Measurements from ENCODE around the gene TENM3.

TENM3 gene

DNA sequence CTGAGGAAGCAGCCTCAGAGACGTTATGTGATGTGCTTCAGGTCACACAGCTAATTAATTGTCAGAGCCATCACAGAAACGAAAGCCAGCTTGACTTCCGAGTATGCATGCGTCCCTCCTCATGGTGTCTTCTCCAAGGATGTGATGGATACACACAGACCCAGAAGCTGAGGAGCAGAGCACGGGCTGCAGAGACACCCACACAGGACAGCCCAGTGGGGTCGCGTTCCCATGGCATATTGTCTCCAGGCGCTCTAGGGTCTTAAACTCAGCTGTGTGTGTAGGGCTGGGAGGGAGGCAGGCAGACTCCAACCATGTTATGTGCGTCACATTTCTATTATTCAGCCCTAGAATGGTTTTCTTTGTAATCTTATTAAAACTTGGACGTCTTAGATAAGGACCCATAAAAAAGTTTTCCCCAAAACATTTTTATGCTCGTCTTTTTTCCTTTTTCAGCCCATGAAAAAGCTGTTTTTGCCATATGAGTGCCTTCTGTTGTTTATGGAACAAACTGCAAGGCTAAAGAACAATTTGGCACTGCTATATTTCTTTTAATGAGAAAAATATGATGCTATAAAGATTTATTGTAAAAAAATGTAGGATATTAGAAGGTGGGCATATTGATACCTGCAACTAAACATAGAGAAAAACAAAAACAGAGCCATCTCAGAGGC lies 48.5 kb downstream of the TENM3 start:
- no peak for DNase-seq

DNA sequence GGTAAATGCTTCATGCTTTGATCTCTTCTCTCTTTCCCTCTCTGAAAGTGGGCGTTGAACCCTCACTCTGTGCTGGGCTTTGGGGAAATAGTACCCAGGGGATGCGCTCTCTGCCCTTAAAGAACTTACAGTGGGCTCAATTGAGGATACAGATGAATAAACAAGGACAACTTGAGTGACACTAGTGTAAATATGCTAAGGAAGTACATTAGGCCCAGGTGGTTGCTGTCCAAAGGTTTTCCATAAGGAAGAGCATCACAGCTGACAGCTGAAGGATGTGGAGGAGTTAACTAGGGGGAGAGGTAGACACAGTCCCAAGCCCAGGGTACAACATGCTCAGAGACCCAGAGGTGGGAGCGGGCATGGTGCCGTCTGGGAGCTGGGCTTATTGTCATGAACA lies 49.4 kb downstream of the TENM3 start:
- DNase-seq, result no peak

DNA sequence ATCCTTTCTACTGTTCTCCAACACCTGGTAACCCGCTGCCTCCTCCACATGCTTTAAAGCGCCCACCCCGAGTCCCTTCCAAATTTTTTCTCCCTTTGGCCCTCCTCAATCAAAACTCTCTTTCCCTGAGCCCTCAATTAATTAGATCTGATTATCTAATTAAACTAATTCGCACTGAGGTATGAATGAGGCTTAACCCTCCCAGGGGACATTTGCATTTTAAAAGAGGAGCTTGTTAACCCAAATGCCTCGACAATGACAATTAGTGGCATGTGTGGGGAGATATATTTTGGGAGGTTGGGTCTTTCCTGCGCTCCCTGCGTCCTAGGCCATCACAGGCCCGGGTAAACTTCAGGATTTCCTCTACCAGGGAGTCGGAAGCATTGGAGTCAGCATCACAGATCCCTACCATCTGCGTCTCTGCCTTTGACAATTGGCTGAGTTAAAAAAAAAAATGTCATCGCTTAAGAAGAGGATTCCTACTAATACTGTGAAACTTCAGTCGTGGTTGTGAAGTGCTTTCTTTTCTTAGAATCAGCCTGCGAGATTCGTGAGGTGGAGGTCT lies 50.6 kb downstream of the TENM3 start:
- DNase-seq, result no peak

DNA sequence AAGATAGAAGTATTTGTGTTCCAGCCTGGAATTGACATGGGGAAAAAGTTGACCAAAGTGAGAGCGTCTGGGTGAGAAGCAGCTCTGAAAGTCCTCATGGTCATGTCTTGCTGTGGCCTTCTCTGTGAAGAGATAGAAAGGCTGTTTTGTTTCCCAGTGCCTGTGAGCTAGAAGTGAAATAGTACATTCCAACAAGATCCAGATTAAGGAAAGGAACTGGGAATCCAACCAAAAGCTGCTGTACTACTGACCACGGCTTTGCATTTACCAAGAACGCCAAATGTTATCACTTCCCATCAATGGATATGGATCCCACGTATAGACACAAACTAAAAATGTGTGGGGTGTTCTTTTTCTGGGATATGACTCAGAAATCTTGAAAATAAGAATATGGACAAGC lies 51.2 kb downstream of the TENM3 start:
- no peak for DNase-seq

DNA sequence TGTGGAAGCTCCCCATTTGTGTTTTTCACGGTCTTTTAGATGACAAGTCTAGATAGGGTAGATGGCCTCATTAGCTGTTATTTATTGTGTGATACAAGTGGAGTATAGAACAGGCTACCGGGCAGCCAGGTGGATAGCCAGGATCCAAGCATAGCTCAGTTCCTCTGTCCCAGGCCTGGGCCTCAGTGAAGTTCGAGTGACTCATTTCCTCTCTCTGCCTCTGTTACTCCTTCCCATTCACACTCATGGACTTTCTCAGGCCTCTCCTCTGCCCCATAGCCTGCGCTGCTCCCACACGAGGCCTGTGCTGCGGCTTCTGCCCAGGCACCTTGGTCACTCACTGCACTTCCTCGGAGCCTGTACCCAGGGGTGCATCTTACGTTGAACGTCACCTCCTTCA lies 54.5 kb downstream of the TENM3 start:
- no peak for DNase-seq

DNA sequence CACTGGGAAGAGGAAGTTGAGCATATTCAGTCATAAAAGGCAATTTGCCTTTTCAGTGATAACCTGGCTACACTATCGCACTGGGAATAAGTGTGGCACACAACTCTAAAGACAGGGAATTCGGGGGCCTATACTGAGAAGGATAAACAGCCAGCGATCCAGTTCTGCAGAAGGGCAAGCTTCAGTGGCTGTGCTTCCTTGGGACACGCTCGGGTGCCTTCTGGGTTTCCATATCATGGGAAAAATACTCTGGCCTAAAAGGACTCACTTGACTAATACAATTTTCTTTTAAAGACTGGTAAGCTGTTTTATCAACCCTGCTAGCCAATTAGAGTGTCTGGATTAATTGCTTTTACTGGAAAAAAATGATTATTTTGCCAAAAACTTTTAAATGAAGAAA lies 58.5 kb downstream of the TENM3 start:
- DNase-seq, result no peak

DNA sequence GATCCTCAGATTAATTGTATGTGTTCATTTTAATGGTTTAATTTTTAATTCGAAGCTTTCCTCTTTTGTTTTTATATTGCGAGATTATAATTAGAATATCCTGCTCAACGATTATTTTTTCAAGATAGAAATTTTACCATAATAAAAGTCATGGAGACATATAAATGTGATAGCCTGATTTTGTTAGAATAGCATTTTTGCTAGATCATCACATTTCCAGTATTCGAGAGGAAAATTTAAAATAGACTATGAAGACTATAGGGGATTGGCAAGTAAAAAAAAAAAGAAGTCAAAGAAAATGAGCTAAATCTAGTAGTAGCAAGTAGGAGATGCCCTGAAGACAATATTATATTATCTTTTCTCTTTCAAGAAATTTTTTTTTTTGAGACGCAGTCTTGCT lies 60.6 kb downstream of the TENM3 start:
- no peak for DNase-seq

DNA sequence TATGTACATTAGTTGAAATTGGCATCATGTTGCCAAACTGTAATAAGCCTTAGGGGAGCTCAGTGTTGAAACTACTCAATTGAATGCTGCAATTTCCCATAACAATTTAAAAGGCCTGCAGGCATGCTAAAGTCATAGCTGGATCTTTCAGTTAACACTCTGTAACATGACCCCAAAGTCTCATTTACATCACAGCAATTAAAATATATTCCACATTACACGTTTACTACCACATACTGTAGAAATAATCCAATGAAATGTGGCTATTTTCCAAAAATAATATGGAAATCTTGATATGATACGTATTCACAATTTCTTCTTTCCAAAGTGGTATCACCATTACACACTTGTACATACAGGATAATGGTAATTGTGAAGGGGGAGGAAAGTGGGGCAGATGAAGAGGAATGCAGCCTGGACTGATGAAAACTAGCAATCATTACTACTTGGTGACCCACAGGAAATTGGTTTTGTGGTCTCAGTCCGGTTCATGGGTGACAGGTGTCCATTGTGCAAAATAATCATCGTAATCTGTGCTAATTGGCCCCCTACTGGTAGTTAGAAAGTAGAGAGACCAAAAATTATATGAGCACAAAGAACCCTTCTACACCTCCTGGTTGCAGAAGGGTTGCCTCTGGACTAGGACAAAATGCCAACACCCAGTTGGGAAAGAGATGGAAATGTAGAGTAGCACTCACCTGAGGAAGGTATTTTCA lies 63.7 kb downstream of the TENM3 start:
- DNase-seq, result no peak

DNA sequence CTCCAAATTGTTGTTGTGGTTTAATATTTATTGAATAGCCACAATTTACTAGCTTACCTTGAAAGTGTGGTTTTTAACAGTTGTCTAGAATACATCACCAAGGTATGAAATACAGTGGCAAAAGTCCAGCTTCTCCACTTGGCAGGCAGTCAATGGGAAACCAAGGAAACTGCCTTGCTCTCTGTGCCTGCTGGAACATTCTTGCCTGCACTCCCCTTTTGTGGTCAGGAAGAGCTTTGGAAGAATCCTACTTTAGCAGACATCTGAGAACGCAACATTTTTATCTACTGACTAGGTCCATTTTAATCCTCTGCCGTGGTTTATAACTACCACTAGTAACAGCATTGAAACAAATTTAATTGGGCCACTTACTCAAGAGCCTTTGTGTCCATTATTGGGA lies 64.5 kb downstream of the TENM3 start:
- DNase-seq, result no peak

DNA sequence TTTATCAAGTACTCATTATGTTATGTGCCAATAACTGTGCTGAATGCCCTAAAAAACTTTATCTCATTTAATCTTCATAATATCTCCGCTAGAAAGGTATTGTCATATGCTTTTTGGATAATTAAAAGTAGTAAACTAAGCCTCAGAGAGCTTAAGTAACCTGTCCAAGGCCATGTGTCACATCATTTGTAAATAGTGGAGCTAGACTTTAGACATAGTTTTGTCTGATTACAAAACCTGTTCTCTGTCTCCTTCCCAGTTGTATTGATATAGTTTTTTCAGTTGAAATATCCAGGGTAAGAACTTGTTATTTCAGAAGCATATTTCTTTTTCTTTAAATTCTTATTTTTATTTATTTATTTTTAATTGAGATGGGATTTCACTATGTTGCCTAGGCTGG lies 66.7 kb downstream of the TENM3 start:
- no peak for DNase-seq

DNA sequence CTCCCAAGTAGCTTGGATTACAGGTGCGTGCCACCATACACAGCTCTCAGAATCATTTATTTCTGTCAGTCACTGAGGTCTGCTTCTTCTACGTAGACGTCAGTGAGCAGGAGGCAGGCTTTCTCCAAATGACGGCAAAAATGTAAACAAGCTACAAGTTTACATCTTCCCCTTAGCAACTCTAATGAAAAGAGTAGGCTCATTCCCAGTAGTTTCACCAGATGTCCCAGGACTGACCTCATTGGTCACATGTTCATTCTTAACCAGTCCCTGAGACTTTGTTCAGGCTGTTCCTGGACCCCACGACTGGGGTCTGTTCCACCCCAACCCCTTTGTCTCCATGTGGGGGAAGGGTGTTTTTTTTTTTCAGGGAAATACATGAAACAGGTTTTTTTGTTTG lies 67.1 kb downstream of the TENM3 start:
- no peak for DNase-seq

DNA sequence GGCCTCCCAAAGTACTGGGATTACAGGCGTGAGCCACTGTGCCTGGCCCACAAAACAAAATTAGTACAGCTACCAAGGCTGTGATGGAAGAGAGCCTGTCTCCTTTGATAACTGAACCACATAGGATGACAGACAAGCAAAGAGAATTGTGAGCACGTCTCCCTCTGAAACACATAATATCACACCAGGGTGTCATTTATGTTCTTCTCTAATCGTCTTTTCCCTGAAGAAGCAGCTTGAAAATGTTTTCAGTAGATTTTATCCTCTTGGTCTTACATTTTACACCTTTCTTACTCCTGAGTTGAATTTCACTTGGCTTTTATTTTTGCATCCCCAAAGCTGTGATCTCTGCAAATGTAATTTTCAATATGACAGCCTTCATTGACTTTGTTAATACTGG lies 67.8 kb downstream of the TENM3 start:
- no peak for DNase-seq

DNA sequence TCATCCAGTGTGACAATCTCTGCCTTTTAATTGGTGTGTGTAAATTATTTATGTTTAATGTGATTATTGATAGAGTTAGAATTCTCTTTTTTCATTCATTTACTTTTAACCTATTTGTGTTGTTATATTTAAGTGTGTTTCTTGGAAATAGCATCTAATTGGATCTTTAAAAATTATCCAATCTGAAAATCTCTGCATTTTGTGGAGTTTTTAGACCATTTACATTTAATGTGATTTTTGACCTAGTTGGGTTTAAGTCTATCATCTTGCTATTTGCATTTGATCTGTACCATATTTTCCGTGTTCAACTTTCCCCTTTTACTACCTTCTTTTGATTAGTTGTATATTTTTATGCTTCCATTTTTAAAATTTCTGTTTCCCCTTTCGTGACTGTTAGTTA lies 71.3 kb downstream of the TENM3 start:
- no peak for DNase-seq

DNA sequence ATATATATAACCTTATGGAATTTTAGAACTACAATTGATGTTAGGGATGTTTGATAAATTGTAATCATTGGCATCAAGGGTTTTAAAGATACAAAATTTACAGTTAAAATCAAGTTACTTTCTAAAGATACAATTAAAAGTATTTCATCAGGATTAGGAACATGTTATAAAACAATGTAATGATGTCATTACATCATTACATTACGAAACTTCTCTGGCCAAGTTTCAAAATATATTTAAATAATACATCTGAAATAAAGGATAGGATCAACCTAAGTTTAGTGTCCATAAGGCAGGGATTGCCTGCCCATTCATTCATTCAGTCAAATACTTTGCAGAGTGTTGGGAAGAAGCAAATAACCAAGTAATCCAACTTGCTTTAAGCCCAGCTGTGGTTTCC lies 75.1 kb downstream of the TENM3 start:
- DNase-seq, result no peak

DNA sequence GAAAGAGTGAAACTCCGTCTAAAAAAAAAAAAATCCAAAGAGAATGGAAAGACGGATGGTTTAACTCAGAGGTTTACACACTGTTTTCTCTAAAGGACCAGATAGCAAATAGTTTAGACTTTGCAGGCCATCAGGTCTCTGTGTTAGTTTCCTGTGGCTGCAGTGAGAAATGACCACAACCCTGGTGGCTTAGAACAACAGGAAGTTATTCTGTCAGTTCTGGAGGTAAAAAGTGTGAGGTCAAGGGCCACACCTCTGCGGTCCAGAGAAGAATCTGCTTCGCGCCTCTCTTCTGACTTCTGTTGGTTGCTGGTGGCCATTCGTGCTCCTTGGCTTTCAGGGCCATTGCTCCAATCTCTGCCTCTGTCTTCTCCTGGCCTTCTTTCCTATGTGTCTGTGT lies 76.9 kb downstream of the TENM3 start:
- DNase-seq, result no peak

DNA sequence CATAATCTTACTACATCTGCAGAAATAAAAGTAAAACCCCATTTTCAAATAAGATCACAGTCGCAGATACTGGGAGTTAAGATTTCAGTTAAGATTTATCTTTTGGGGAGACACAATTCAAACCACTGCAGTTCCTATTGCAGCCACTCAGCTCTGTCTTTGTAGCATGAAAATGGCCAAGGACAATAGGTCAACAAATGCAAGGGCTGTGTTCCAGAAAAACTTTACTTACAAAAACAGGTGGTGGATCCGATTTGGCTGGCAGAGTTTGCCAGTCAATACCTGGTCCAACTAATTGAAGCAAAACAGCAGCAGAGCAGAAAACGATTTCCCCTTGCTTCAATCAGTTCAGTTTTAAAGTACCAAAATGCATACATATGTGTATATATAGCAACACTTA lies 77.4 kb downstream of the TENM3 start:
- no peak for DNase-seq

DNA sequence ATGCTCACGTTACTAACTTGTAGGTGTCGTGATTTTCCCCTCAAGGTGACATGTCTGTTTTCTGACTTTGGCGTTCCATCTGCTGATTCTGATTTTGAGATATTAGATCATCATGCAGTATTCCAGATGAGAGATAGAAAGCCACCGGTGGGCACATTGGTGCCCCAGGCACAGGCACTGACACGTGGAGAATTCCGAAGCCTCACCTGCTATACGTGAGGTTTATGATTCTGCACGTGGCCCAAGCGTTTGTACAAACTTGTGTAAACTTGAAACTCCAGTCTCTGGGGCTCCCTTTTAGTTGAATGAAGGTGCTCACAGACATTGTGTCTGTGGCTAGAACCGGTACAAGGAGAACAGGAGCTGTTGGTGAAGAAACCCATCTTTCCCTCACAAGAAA lies 81.1 kb downstream of the TENM3 start:
- no peak for DNase-seq

DNA sequence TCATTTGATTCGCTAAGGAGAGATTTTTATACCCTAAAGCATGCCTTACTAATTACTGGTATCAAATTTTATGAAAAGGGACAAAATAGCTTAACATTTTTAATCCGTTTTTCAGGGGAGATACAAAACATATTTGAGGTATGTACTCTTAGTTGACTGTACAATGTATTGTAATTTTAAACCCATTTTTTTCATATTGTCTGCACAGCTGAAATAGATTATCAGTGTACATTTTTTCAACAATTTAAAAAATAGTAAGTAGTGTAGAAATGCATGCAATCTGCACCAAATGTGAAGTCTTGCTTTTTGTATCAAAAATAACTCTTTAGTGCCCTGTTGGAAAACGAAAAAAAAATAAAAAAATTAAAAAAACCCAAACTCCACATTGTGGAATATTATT lies 82.2 kb downstream of the TENM3 start:
- DNase-seq, result no peak

DNA sequence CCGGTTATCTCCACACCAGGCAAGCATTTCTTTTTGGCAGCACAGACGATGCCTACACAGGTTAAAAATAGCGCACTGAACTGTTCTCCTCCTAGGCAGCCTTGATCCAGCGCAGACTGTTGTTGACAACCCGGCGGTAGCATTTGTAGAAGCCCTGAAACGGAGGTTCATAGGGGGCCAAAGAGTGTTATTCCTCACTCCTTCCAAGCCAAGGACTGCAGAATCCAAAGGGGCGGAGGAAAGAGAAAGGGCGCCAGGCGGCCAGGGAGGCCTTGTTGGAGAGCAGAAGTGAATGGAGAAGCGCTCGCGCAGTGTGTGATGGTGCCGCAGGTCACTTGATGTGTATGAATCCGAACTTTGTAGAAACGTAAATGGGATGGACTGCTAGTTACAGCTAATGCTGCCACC lies 82.7 kb downstream of the TENM3 start:
- DNase-seq, result no peak

DNA sequence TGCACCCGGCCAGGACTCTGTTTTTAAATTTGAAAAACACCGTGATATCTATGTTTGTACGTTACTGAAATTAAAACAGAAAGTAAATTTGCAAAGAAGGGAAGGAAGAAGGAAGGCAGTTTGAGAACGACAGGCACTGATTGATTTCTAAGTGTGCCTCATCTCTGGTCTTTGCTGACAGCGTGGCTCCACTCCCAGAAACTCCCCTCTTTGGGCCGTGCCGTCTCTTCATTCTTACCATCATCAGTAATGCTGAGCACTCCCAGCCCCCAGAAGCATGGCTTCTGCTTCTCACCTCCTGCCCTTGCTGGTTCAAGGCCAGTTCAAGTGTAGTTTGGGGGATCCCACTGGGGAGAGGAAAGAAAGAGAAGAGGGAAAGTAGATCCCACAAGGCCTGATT lies 85.3 kb downstream of the TENM3 start:
- DNase-seq, result no peak

DNA sequence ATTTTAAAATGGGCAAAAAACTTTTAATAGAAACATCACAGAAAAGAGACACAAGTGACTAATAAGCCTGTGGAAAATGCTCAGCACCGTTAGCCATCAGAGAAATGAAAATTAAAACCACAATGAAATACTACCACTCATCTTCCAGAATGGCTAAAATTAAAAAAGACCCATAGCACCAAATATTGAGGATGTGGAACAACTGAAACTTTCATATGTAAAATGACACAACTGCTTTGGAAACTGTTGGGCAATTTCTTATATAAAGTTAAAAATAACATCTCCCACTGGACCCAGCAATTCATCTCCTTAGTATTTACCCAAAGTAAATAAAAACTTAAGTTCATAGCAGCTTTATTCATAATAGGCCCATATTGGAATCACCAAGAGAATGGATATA lies 94.2 kb downstream of the TENM3 start:
- DNase-seq, result no peak

DNA sequence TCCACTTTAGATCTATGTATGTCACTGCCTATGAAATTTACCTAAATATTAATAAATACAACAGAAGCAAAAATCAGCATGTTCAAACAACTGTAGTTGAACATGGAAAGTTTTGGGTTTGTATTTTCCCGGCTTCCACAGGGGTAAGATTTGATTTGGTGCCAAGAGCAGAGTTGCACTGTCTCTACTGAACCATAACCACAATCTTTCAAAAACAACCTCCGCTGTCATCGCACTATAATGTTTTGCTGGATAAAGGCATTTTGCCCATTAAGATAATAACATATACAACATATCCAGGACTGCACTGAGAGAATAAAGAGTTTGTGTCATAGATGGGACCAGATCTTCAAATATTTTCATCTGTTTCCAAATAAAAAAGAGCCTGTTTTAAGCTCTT lies 94.9 kb downstream of the TENM3 start:
- no peak for DNase-seq

DNA sequence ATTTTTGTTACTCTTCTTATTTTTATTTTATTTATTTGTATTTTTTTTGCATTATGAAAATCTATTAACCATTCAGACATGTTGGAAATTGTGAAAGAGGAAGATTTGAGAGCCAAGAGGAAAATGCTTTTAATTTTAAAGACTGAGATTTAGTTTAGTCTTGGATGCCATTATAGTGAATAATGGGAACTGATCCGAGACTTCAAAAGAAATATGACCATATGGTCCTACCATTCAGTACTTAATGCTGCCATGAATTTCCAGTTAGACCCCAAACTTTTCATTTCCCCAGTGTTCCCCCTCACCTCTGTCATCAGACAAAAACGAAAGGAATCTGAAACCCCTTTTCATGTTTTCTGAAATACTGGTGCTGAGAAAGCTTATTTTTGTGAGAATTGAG lies 95.5 kb downstream of the TENM3 start:
- no peak for DNase-seq

DNA sequence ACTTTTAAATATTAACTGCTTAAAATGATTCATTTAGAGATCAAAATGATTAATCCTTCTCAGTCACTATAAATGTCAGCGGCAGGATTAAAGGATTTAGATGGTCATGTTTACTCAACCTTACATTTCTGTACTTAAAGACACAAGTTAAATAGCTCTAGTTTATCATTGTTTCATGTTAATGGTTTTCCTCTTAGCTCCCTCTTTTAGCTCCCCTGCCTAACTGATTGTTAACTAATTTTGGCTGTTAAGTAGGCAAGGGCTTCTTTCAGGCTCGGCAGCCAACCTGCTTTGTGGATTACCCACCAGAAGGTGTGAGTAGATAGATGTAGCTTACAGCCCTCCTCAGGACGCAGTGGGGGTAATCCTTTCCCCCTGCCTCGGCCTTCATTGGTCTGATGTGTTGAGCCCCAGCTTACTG lies 96.0 kb downstream of the TENM3 start:
- DNase-seq, result no peak

DNA sequence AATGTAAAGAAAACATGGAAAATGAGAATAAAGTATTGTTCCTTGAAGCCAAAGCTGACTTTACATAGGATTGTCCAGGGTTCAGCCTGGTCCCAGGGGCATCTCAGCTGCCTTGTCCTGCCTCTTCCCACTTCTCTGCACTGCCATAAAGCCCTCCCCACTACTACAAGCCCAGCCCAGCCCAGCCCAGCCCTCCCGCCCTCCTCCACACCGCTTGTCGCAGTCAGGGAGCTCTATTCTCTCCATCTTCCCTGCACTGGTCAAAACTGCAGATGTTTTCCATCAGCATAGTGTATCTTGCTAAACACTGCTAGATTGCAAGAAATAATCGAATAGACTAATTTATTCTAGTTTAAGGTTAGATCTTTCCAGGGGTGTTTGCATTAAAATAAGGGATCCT lies 100.3 kb downstream of the TENM3 start:
- no peak for DNase-seq

Measured in activated CD4-positive, alpha-beta T cell treated with anti-CD3 and anti-CD28 coated beads, Interleukin-2, amount 50 U/mL, for 16 hours (primary cell).